HepG2 (cell line): ENCODE results near the gene NOL4L. TPM values are rescaled to one million over a fixed set of nuclear protein-coding genes. Genes with fewer than 3 reads are reported as not detected.

Experiments
- ATAC-seq: fragments of 200-7000 bp; cut with Tn5 transposase; 3 replicates; pipeline ENCODE4 v1.9.1; 2020; ENCODE audit warnings: mild to moderate bottlenecking, moderate library complexity
- BruUV-seq: library from RNA; stranded (reverse); fragments of 400-500 nt; replicated peaks from 2 replicates; lab custom pipeline; 2021; lab: Mats Ljungman, UMichigan
- CTCF ChIA-PET: fragments of 300-600 bp; formaldehyde crosslinking; extraction: SDS; loops from one replicate; lab custom pipeline; 2021; ENCODE audit warnings: low total read pairs, inconsistent platforms, low intra/inter-chr PET ratio; lab: Yijun Ruan, JAX
- POLR2A ChIA-PET: fragments of 350-600 bp; sonication (Branson Sonifier 250); formaldehyde crosslinking; loops from one replicate; lab custom pipeline; 2020; ENCODE audit warnings: antibody characterized with exemption, inconsistent platforms; lab: Yijun Ruan, JAX
- DNase-seq: peaks from one replicate; pipeline ENCODE4 v3.0.0-alpha.2; 2015; ENCODE audit warnings: low spot score
- FAIRE-seq: peaks from 3 replicates; lab custom pipeline; 2011; peaks lifted over from hg19 to GRCh38; lab: Jason Lieb, UNC
- H2AFZ ChIP-seq: one replicate; pipeline ENCODE4 v1.6.1; 2011; ENCODE audit warnings: low read length, inconsistent platforms
- H3K27ac ChIP-seq: fragments of 300-600 bp; 3 replicates; pipeline ENCODE4 v1.8.0; 2011; ENCODE audit warnings: mixed run types, mild to moderate bottlenecking, mixed read lengths, low read length, inconsistent platforms; ENCODE audit not compliant: insufficient read depth; ENCODE audit errors: extremely low read length
- H3K27me3 ChIP-seq, 2 experiments: fragments of 200-600 bp in 1 of 2; 2 replicates in 1 of 2; 3 replicates in 1 of 2; pipeline versions ENCODE4 v1.6.0 to v1.8.0; 2011; ENCODE audit warnings: low read length in 2 of 2, mild to moderate bottlenecking in 2 of 2, moderate library complexity in 2 of 2, inconsistent platforms in 1 of 2; ENCODE audit not compliant: insufficient read depth in 2 of 2, control insufficient read depth in 1 of 2
- H3K36me3 ChIP-seq, 2 experiments: fragments of 200-600 bp in 1 of 2; replicated peaks in 1 of 2; 2 replicates in 1 of 2; 3 replicates in 1 of 2; pipeline versions ENCODE4 v1.5.1 to v1.8.0; 2011; ENCODE audit warnings: low read length in 2 of 2, inconsistent platforms in 1 of 2; ENCODE audit not compliant: insufficient read depth in 2 of 2, control insufficient read depth in 1 of 2
- H3K4me1 ChIP-seq: 2 replicates; pipeline ENCODE4 v1.5.1; 2012; ENCODE audit warnings: low read length, inconsistent platforms; ENCODE audit not compliant: insufficient read depth
- H3K4me2 ChIP-seq: 2 replicates; pipeline ENCODE4 v1.6.0; 2011; ENCODE audit warnings: low read depth, low read length, inconsistent platforms
- H3K4me3 ChIP-seq, 3 experiments: fragments of 200-600 bp in 1 of 3; sonication (generic), shearing (Covaris generic) in 1 of 3; replicated peaks in 1 of 3; 2 replicates each; pipeline ENCODE4 v1.5.1; 2011 to 2016; ENCODE audit warnings: low read length in 3 of 3, inconsistent platforms in 2 of 3, low read depth in 2 of 3, mild to moderate bottlenecking in 2 of 3, control low read depth in 1 of 3, mixed read lengths in 1 of 3; ENCODE audit not compliant: insufficient read depth in 1 of 3
- H3K79me2 ChIP-seq: one replicate; pipeline ENCODE4 v1.6.1; 2011; ENCODE audit warnings: low read length, inconsistent platforms; ENCODE audit not compliant: insufficient read depth
- H3K9ac ChIP-seq: 2 replicates; pipeline ENCODE4 v1.6.0; 2011; ENCODE audit warnings: mild to moderate bottlenecking, low read depth, low read length, inconsistent platforms; ENCODE audit not compliant: insufficient read depth
- H3K9me3 ChIP-seq: 2 replicates; pipeline ENCODE4 v1.5.1; 2012; ENCODE audit warnings: mild to moderate bottlenecking, low read length
- H4K20me1 ChIP-seq: 2 replicates; pipeline ENCODE4 v1.6.0; 2011; ENCODE audit warnings: inconsistent platforms, mild to moderate bottlenecking, low read length, moderate library complexity; ENCODE audit not compliant: insufficient read depth
- BCL3 ChIP-seq: sonication (generic); formaldehyde crosslinking; IDR thresholded peaks from 2 replicates; pipeline ENCODE4 v1.5.1; 2020; ENCODE audit warnings: mild to moderate bottlenecking, missing genetic modification reagents, moderate library complexity
- FOSL2 ChIP-seq: sonication (generic); formaldehyde crosslinking; IDR thresholded peaks from 2 replicates; pipeline ENCODE4 v1.4.0; 2020; ENCODE audit warnings: missing genetic modification reagents
- KLF12 ChIP-seq: sonication (generic); formaldehyde crosslinking; IDR thresholded peaks from 2 replicates; pipeline ENCODE4 v1.4.0; 2020; ENCODE audit warnings: missing genetic modification reagents, borderline replicate concordance
- MBD4 ChIP-seq: IDR thresholded peaks from 2 replicates; pipeline ENCODE4 v1.6.1; 2012; ENCODE audit warnings: low read length, inconsistent platforms, borderline replicate concordance
- PAF1 ChIP-seq: IDR thresholded peaks from 2 replicates; pipeline ENCODE4 v1.6.1; 2016; ENCODE audit warnings: missing genetic modification reagents, missing compliant biosample characterization
- POLR2AphosphoS5 ChIP-seq: IDR thresholded peaks from 2 replicates; pipeline ENCODE4 v1.6.1; 2012; ENCODE audit warnings: low read depth, low read length
- PRDM15 ChIP-seq: sonication (generic); formaldehyde crosslinking; IDR thresholded peaks from 2 replicates; pipeline ENCODE4 v1.4.0; 2020; ENCODE audit warnings: missing genetic modification reagents
- RBM22 ChIP-seq: fragments of 200-400 bp; formaldehyde crosslinking; optimal IDR thresholded peaks from 2 replicates; pipeline ENCODE3; 2017; ENCODE audit warnings: mild to moderate bottlenecking, low read length, moderate library complexity
- REPIN1 ChIP-seq: sonication (generic); formaldehyde crosslinking; IDR thresholded peaks from 2 replicates; pipeline ENCODE4 v1.8.0; 2022; ENCODE audit warnings: missing genetic modification reagents, low read depth, mild to moderate bottlenecking, borderline replicate concordance
- SNAPC5 ChIP-seq: sonication (generic); formaldehyde crosslinking; IDR thresholded peaks from 2 replicates; pipeline ENCODE4 v1.8.1; 2023; ENCODE audit warnings: mild to moderate bottlenecking, missing genetic modification reagents, borderline replicate concordance
- SOX5 ChIP-seq: IDR thresholded peaks from 2 replicates; pipeline ENCODE4 v1.6.1; 2016; ENCODE audit warnings: borderline replicate concordance
- ZC3H13 ChIP-seq: sonication (generic); formaldehyde crosslinking; IDR thresholded peaks from 2 replicates; pipeline ENCODE4 v1.8.1; 2023; ENCODE audit warnings: mild to moderate bottlenecking, missing genetic modification reagents, moderate library complexity
- ZFYVE20 ChIP-seq: sonication (generic); formaldehyde crosslinking; IDR thresholded peaks from 2 replicates; pipeline ENCODE4 v1.8.0; 2023; ENCODE audit warnings: low read depth, mild to moderate bottlenecking, moderate library complexity, missing genetic modification reagents, borderline replicate concordance
- ZNF292 ChIP-seq: sonication (generic); formaldehyde crosslinking; IDR thresholded peaks from 2 replicates; pipeline ENCODE4 v1.8.1; 2022; ENCODE audit warnings: mild to moderate bottlenecking, low read depth, missing genetic modification reagents, borderline replicate concordance
- ZNF382 ChIP-seq: sonication (generic); formaldehyde crosslinking; IDR thresholded peaks from 2 replicates; pipeline ENCODE4 v1.5.0; 2020; ENCODE audit warnings: missing genetic modification reagents, mild to moderate bottlenecking, borderline replicate concordance
- ZNF616 ChIP-seq: sonication (generic); formaldehyde crosslinking; IDR thresholded peaks from 2 replicates; pipeline ENCODE4 v1.5.0; 2020; ENCODE audit warnings: low read depth, mild to moderate bottlenecking, missing genetic modification reagents
- ZNF713 ChIP-seq: sonication (generic); formaldehyde crosslinking; IDR thresholded peaks from 2 replicates; pipeline ENCODE4 v1.4.0; 2020; ENCODE audit warnings: mild to moderate bottlenecking, missing genetic modification reagents
- ZNF761 ChIP-seq: sonication (generic); formaldehyde crosslinking; conservative IDR thresholded peaks from 2 replicates; pipeline ENCODE4 v1.4.0; 2020; ENCODE audit warnings: mild to moderate bottlenecking, missing genetic modification reagents
- WGBS: methylation state at CpG from one replicate; pipeline ENCODE4 v1.1.6; 2017; ENCODE audit warnings: low lambda C conversion rate; 5-methylcytosine and 5-hydroxymethylcytosine counted together
- in situ Hi-C: cut with HindIII; loops from 2 replicates; pipeline ENCODE4 v1.10.0; 2017; ENCODE audit warnings: low pct_unique_long_range_greater_than_20kb; ENCODE audit not compliant: extremely low pct_ligation_motif_present
- intact Hi-C: fragments of 100-400 bp; cut with micrococcal nuclease; formaldehyde crosslinking; loops from one replicate; pipeline ENCODE4 v1.10.0; 2022; ENCODE audit not compliant: unreplicated experiment
- polyA plus RNA-seq, 8 experiments: library from polyadenylated mRNA; depleted of rRNA in 3 of 8; stranded (reverse) in 7 of 8; unstranded in 1 of 8; fragments of >200 nt; fragmentation: Illumina TruSeq in 4 of 8; extraction: Trizol in 4 of 8; gene quantifications; 2 replicates each; pipeline versions ENCODE4 v1.2.1 to v1.2.3, GENCODE V29; 2011 to 2016; ENCODE audit warnings: low read depth in 4 of 8, missing spikeins in 1 of 8, mixed read lengths in 1 of 8; ENCODE audit not compliant: insufficient read depth in 1 of 8
- total RNA-seq, 5 experiments: library from RNA; depleted of rRNA; stranded (reverse); fragments of >200 nt; fragmentation: Illumina TruSeq; extraction: Trizol; gene quantifications; 2 replicates each; pipeline ENCODE4 v1.2.3, GENCODE V29; 2016; ENCODE audit warnings: low read depth in 1 of 5

Gene NOL4L
- total and polyA plus RNA-seq, 2 of the 13 experiments (the other 11 are each of a cell fraction or from before 2014, with no cell fraction given) = 16.6 to 35.4 TPM

- no peak for TF ChIP-seq ZNF292
- TF ChIP-seq ZNF616 (CRISPR knock-in tag) = no peak
- TF ChIP-seq ZC3H13 (CRISPR knock-in tag) = peak; percentile 44; the same call in 1 of the 2 replicates
- peak; percentile 80; the same call in 1 of the 2 replicates for TF ChIP-seq MBD4
- TF ChIP-seq PAF1 (CRISPR knock-in tag) = peak; percentile 50; the same call in 1 of the 2 replicates
- no peak for TF ChIP-seq BCL3 (CRISPR knock-in tag)
These were observed 140.5 kb downstream of the NOL4L start (continued) for GRCh38 chr20:32444474-32445220.

- Histone ChIP-seq H4K20me1 (peaks cover 23% of the 10 kb centered on the region; the same call in 1 of the 2 replicates), H3K36me3 (peaks cover 28 to 67% of the 10 kb centered on the region in 2 experiments), H3K4me1 (peaks cover 41% of the 10 kb centered on the region), H3K9me3 (no peaks in the 10 kb centered on the region), H3K27me3 (no peaks in the 10 kb centered on the region), H3K27ac (no peak overlapping the region), H3K4me2 (no peak overlapping the region), H2AFZ (no peak overlapping the region), H3K79me2 (no peaks in the 10 kb centered on the region), H3K4me3 (no peak overlapping the region), H3K9ac (no peak overlapping the region)
- POLR2A ChIA-PET = interaction anchor here (1.4 to 1.7 kb wide), 2 partner anchors 32 to 34 kb away, joined by 3 to 5 read pairs; no protein-coding TSS in a partner anchor
- intact Hi-C loops (no loop called here), in situ Hi-C loops (no loop called here)
- ATAC-seq (no peak), DNase-seq (no peak), FAIRE-seq (no peak)
- BruUV-seq = no TSS peak
- CTCF ChIA-PET = no interaction called here
- WGBS = 97% methylated on average over 3 of the region's 3 CpGs
- TF ChIP-seq ZNF382 (no peak), ZNF761 (no peak), POLR2AphosphoS5 (peak; percentile 44; the same call in 1 of the 2 replicates), SNAPC5 (CRISPR knock-in tag) (no peak), REPIN1 (CRISPR knock-in tag) (no peak), ZFYVE20 (CRISPR knock-in tag) (no peak), ZNF713 (CRISPR knock-in tag) (no peak), FOSL2 (CRISPR knock-in tag) (peak; percentile 33), SOX5 (CRISPR knock-in tag) (no peak), KLF12 (no peak), RBM22 (peak; percentile 96), PRDM15 (peak; percentile 76; the same call in 1 of the 2 replicates)
These were observed 141.7 kb downstream of the NOL4L start for GRCh38 chr20:32443386-32443974.
